HG02763 (cell line): ENCODE measurements around the gene SPACA9.

Experiments
- ATAC-seq: cut with Tn5 transposase; IDR thresholded peaks from one replicate; pipeline ENCODE4 v1.9.1; 2021; ENCODE audit warnings: mild to moderate bottlenecking, moderate library complexity; ENCODE audit not compliant: unreplicated experiment

Gene SPACA9

DNA sequence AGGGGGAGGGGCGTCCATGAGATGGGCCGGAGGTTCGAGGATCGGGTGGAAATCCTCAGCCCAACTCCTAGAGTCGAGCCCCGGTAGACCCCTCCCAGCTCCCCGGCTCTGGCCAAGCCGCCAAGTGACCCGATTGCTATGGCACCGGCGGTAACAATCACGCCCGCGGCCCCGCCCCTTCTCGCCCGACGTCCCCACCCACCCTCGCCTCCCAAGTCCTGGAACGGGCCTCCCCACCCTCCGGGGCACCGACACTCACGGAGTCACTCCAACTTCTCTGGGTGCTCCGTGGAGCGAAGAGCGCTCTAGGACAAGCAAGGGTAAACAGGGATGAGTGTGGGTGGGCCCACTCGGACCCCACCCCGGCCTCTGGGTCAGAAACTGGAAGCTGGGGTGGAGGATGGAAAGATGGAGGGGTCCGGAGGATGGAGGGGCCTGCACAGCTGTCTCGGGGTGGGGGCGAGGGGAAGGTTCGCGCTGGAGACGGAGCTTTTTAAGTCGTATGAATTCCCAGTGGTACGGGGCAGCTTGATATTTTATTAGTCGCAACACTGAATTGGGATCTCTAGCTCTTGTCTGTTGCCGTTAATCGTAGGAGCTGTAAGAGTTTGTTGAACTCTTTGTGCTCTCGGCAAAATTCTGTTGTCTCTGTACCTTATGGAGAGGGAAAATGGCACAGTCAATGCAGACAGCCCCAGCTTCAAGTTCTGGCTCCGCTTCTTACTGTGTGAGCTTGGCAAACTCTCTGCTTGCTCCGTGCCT is at the start of gene SPACA9:
TSS of gene SPACA9 (plus strand) at position 204 of the 762 bp plus-strand sequence. CDS start 5,050 bp downstream, outside the sequence.
- no peak for ATAC-seq

DNA sequence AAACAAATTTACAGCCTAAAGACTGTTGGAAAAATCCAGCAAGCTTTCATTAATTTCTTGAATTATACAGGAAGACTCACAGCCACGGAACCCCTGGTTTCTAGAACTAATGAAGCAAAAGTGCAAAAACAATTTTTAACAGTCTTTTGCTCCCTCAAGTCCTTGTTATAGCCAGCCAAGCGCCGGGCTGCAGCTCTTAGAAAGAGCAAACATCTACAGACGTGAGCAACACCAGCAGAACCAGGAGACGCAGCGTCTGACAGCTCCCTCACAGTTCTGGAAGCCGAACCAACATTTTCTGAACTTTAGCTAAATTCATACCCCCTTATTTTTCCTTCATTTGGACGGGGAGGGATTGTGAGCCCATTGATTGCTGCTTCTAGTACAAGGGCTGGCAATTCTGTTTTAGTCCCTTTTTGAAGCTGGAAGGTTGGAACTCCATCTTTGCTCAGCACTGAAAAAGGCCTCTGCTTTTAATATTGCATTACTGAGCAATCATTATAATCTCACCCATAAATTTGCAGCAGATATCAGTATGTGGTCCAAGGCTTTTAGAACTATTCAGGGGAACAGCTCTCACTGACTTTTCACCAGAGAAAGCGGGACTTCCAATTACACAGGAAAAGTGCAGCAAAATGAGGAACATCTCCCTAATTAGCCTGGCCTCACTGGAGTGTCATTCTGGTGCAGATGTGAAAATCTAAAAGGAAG is 46.4 kb upstream of the SPACA9 start:
- no peak for ATAC-seq

DNA sequence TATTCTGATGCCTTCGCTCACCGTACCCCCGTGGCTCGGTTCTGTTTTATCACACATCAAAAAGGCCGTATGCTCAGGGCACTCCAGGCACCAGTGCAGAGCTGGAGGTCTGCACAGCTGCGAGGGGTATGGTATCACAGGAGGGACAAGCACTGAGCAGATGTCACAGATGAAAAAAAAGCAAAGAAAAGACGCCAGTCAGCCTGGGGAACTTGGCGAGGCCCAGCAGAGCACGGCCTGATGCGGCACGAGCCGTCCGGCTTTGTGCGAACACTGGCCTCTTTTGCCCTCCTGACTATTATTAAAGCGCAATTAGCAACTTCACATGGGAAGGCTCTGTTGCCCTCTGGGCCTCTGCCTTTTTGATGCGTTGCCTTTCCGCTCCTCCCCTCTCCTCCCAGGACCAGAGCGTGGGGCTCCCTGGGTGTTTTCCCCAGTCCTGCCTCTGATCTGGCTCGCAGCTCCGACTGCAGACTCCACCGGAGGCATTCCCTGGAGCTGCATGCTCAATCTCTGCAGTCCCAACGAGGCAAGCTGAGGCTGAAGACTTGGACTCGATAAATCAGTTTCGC is 45.1 kb upstream of the SPACA9 start:
- ATAC-seq, result no peak

DNA sequence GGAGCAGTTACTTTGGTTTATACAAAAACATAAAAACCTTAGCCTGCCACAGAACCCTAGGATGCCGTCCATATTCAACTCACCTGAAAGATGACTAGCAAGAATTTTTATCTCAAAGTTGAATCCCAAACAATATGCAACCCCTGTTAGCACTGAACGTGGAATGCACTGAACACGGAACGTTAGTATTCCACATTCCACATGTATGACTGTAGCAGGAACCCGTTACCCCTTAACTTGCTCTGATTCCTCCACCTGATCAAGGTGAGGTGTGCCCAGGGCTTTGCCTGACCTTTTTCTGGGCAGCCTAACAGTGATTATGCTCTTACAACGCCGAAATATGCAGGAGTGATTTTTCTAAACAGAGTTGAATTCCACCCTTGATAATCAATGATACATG is 44.4 kb upstream of the SPACA9 start:
- ATAC-seq, result no peak

DNA sequence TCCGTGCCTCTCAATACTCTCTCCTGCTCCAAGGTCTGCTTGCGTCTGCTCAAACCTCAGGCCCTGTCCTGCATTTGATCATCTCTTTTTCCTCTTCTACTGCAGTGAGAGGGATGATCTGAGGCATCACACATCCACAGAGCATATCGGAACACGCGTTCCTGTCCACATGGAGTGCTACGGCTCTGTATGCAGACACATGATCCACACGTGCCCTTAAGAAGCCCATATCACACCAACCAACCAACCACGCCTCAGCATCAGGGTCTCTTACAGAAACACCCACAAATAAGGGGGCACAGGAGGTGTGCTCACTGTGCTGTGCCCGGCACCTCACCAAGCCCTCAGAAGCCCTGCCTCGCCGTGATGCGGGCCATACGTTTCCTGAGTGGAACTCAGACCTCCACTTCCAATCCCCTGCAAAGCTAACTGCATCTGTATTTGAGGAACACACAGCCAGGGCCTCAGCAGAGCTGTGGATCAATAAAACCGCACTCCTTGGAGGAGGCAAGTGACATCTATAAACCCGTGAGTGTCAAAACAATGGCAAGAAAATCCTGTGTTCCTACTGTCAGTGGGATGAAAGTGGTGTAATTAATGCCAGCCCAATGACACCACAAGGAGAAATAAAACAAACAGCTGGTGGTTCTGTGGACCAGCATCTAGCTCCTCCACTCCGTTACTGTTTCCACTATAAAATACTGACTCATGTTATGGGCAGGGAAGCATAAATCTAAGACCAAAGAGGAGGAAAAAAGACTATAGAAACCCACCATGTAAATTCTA is 41.0 kb upstream of the SPACA9 start:
- no peak for ATAC-seq

DNA sequence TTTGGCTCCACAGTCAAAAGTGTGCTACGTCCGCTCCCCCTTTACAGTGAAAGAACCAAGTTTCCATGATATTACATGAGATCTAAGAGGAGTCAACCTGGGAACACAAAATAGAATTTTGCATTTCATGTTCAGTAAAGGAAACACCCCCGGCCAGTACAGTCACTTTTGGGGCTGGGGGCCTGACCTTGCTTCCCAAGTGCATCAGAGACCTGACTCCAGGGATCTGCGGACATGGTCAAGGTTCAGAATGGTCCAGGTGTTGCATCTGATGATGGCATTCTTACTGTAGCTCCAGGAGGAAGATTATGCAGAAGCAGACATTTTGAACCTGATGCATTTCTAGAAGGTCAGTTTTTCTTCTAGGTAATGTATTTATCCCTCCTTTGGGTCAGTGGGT is 40.4 kb upstream of the SPACA9 start:
- ATAC-seq, result no peak

DNA sequence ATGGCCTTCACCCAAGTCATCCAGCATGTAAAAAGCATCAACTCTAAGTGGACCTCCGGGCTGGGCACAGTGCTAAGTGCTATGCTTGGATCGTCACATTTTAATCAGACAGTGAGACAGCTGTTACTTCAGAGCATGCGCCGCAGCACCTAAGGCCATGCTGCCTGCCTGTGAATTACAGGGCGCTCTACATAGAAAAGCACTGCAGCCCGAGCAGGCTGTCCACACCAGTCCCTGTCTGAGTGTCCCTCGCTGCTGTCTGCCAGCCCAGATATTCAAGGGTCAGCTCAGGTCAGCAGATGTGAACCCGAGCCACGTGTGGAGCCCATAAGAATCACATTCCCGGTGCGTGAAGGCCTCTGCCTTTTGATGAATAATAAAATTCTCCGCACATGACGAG is 37.7 kb upstream of the SPACA9 start:
- no peak for ATAC-seq

DNA sequence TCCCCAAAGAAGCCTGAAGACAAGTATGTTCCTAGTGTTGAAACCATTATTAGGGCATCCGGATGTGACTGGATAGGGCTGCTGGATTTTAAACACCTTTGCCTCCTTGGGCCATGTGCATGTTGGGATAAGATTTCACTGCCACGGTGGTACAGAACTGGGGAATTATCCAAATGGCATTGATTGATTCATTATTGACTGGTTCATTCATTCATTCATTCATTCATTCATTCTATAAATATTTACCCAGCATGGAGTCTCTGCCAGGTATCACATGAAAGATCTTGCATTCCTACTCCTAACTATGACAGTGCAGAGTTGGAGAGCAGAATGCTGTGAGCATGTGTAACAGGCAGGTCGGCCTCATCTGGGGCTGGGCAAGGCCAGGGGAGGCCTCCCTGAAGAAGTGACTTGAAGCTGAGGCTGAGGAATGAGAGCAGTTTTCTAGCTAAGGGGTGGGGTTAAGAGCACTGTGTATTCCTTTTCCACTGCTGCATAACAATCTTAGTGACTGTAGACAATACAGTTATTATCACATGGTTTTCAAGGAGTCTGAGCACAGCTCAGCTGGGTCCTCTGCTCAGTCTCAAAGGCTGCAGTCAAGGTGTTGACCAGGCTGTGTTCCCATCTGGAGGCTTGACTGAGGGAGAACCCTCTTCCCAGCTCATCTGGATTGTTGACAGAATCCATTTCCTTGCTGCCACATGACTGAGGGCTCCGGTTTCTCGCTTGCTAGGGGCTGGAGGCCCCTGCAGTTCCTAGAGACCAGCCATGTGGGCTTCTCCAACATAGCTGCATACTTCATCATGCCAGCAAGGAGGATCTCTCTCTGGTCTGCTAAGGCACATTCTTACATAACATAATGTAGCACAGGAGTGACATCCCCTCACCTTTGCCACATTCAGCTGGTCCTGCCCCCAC is 36.3 kb upstream of the SPACA9 start:
- no peak for ATAC-seq

DNA sequence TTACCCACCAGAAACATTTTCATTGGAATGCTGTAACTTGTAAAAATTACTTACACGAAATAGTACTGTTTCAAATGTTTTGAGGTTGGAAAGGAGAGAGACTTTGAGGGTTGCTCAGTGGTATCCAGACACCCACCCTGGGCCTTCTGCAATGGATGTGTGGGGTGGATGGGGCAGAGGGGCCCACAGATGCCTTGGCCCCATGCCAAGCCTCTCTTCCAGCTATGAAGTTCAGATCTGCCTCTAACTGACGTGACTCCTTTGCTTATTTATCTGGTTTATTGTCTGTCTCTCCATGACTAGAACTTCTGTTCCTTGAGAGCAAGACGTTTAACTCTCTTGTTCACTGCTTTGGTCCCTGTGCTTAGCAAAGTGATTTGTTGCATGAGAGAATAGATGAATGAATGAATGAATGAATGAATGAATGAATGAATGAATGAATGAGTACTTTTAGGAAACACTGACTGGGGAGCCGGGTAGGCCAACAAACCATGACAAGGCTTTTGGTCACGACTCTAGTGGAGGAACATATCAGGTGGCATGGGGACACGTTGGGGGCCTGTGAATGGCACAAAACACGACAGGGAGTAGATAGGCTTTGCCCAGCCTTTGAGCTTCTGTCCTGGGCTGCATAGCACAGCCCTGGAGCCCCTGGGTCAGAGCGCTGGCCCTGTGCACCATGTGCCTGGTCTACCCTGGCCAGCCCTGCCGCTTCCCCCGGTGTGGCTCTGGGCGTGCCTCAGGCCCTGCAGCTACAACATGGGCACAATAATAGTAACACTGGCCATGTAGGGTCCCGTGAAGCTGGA is 32.4 kb upstream of the SPACA9 start:
- ATAC-seq, result no peak

DNA sequence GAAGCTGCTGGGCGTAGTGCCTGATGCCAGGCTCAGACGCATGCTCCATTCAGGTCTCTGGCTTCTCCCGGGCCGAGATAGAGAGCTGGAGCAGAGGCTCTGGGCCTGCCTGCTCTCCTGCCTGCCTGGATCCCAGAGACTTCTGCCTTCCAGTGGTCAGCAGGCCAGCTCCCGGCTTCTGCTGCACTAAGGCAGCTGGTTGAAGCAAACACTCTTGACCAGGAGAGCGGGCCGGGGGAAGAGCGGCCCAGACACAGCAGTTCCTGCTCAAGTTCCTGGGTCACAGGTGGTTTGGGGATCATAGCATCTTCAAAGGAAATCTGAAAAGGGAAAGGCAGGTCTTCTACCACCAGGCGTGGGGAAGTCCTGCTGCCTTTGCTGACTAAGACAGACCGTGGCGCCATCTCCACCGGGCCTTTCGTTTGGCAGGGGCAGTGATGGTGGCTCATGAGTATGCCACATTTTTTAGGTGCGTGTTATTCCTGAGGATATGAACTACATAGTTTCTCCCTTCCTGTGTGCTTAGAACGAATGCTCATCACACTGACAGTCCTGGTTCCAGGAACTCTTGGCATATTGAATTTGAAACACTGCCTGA is 31.7 kb upstream of the SPACA9 start:
- ATAC-seq, result no peak

DNA sequence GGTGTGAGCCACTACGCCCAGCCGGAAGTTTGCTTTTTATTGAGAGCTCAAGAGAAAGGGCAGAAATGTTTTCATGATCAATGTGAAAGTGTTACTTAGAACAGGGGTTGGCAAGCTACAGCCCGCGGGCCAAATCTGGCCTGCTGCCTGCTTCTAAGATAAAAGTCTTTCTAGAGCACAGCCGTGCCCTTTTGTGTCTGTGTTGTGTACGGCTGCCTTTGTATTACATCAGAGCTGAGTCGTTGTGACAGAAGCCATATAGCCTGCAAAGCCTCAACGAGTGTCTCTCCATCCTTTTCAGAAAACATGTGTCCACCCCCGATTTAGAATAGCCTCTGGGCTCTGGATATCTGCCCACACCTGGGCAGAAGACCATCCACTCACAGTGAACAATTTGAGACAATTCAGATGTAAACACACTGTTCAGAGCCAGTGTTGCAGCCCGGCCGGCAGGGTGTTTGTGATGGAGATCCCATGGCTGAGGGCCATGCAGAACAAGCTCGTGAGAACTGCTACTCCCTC is 29.5 kb upstream of the SPACA9 start:
- no peak for ATAC-seq

DNA sequence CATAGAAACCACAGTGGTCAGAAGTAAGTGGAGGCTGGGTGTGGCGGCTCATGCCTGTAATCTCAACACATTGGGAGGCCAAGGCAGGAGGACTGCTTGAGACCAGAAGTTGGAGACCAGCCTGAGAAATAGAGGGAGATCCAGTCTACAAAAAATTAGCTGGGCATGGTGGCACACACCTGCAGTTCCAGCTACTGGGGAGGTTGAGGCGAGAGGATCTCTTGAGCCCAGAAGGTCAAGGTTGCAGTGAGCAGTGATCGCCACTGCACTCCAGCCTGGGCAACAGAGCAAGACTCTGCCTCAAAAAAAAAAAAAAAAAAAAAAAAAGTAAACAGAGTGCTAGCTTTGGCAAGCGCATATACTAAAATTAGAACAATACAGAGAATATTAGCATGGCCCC is 25.2 kb upstream of the SPACA9 start:
- ATAC-seq, result no peak

DNA sequence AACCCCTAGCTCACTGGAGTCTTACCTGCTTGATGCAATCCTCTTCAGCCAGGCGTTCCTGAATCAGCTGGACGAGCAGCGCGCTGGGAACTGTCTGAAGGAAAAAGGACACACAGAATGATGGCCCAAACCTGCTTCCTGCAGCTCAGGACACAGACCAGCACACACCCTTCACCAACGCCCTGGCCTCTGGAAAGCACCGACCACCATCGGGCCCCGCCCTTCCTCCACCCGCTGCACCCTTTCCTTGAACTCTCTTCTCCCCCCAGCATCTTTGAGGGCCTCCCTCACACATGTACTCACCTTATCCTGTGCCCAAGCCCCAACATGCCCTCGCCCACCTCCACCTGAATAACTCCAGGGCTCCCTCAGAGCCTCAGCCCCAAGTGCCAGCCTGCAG is 23.9 kb upstream of the SPACA9 start:
- ATAC-seq, result no peak

DNA sequence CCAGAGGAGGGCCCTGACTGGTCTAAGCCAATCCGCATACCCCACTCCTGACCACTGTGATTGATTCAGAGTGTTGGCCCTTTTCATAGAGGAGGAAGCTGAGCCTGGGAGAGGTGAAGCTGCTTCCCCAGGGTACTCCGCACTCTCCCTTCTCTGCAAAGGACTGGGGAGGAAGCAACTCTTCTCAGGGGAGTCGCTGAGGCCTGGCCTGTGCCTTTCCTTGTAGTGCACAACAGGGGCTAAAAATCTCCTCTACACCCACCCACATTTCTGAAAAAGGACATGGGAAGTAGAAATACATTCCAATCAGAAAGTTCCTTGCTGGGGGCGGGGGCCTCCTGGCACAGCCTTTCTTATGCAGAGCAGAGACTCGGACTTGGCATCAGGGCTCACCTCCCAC is 22.8 kb upstream of the SPACA9 start:
- no peak for ATAC-seq

DNA sequence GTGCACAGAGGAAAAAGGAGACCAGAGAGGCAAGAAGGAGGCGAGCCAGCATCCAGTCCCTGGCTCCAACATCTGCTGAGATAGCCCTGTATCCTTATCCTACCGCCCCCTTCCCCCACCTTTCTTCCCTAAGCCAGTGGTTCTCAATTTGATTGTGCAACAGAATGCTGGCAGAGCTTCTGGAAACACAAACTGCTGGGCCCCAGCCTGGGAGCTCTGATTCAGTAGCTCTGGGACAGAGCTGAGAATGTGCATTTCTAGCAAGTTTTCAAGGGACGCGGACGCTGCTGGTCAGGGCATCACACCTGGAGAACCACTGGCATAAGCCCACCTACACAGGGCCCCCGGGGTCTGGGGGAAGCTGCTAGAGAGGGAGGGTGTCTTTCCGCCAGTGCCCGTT is 21.7 kb upstream of the SPACA9 start:
- ATAC-seq, result no peak

DNA sequence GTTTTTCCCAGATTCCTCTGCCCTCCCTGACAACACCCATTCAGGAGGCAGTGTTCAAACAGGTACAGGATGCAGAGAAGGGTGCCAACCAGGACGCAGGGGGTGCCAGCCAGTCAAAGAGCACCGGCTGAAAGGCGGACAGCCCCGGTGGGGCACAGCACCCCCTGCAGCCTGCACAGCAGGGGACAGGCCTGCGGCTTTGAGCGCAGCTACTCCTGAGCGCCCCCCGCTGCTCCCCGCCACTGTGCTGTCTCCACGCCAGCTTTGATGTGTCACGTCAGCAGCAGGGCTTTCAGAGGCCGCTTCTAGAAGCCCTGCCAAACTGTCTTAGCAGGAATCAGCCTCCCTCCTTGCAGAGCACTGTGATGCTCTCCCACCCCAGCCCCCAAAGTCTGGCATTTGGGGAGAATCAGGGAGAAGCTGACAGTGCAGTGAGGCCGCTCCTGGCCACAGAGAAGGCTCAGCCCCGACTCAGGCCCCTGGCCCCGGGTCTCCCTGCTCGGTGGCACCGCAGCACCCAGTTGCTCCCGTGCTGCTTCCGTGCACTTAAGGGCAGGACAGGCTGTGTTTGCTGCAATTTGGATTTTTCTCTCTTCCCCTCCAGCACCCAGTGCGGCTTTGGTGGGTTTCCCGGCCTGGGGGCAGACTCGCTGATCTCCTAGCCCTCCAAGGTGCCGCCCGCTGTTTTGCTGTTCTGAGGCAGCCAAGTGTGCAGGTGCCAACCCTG is 20.9 kb upstream of the SPACA9 start:
- ATAC-seq, result no peak

DNA sequence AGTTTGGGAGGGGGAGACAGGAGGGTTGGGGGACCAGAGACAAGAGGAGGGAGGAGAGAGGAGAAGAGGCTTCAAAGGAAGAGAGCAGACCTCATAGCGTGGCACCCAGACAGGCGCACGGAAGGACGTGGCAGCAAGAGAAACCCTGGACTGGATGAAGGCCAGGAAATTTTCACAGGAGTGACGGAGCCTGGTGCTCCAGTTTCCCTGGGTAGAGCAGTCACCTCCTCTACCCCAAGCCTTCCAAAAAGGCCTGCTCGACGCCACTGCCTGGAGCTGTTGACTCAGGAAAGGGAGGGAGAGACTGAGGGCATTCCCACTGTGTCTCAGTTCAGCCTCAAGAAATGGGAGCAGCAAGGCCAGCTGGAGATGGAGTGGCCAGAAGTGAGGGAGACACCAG is 19.9 kb upstream of the SPACA9 start:
- ATAC-seq, result no peak

DNA sequence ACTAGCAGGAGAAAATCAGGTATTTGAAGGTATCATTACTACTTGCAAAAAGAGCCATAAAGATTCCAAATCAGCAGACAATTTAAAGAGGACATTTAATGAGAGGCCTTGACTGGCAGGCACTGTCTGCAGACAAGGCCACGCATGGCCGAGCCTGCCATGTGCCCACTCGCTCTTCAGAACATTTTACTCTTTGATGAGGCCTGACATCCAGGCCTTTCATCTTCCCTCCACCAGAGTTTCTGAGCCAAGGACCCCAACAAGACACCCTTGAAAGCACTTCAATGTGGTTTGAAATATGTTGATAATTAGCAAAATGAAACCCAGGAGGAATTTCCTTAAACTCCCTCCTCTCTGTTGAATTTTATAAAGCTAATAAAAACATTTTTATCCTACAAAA is 17.0 kb upstream of the SPACA9 start:
- no peak for ATAC-seq
